HepG2 (cell line): ENCODE data around the gene GRIK3. TPM values are rescaled to one million over a fixed set of nuclear protein-coding genes. Genes with fewer than 3 reads are reported as not detected.

ENCODE experiments used
- ATAC-seq: fragments of 200-7000 bp; cut with Tn5 transposase; 3 replicates; pipeline ENCODE4 v1.9.1; 2020; ENCODE audit warnings: mild to moderate bottlenecking, moderate library complexity
- BruUV-seq: library from RNA; stranded (reverse); fragments of 400-500 nt; replicated peaks from 2 replicates; lab custom pipeline; 2021; lab: Mats Ljungman, UMichigan
- CTCF ChIA-PET: fragments of 300-600 bp; formaldehyde crosslinking; extraction: SDS; loops from one replicate; lab custom pipeline; 2021; ENCODE audit warnings: low total read pairs, inconsistent platforms, low intra/inter-chr PET ratio; lab: Yijun Ruan, JAX
- POLR2A ChIA-PET: fragments of 350-600 bp; sonication (Branson Sonifier 250); formaldehyde crosslinking; loops from one replicate; lab custom pipeline; 2020; ENCODE audit warnings: antibody characterized with exemption, inconsistent platforms; lab: Yijun Ruan, JAX
- DNase-seq: peaks from one replicate; pipeline ENCODE4 v3.0.0-alpha.2; 2015; ENCODE audit warnings: low spot score
- FAIRE-seq: peaks from 3 replicates; lab custom pipeline; 2011; peaks lifted over from hg19 to GRCh38; lab: Jason Lieb, UNC
- H2AFZ ChIP-seq: one replicate; pipeline ENCODE4 v1.6.1; 2011; ENCODE audit warnings: low read length, inconsistent platforms
- H3K27ac ChIP-seq: fragments of 300-600 bp; 3 replicates; pipeline ENCODE4 v1.8.0; 2011; ENCODE audit warnings: mixed run types, mild to moderate bottlenecking, mixed read lengths, low read length, inconsistent platforms; ENCODE audit not compliant: insufficient read depth; ENCODE audit errors: extremely low read length
- H3K27me3 ChIP-seq, 2 experiments: fragments of 200-600 bp in 1 of 2; 2 replicates in 1 of 2; 3 replicates in 1 of 2; pipeline versions ENCODE4 v1.6.0 to v1.8.0; 2011; ENCODE audit warnings: low read length in 2 of 2, mild to moderate bottlenecking in 2 of 2, moderate library complexity in 2 of 2, inconsistent platforms in 1 of 2; ENCODE audit not compliant: insufficient read depth in 2 of 2, control insufficient read depth in 1 of 2
- H3K36me3 ChIP-seq, 2 experiments: fragments of 200-600 bp in 1 of 2; replicated peaks in 1 of 2; 2 replicates in 1 of 2; 3 replicates in 1 of 2; pipeline versions ENCODE4 v1.5.1 to v1.8.0; 2011; ENCODE audit warnings: low read length in 2 of 2, inconsistent platforms in 1 of 2; ENCODE audit not compliant: insufficient read depth in 2 of 2, control insufficient read depth in 1 of 2
- H3K4me1 ChIP-seq: 2 replicates; pipeline ENCODE4 v1.5.1; 2012; ENCODE audit warnings: low read length, inconsistent platforms; ENCODE audit not compliant: insufficient read depth
- H3K4me2 ChIP-seq: 2 replicates; pipeline ENCODE4 v1.6.0; 2011; ENCODE audit warnings: low read depth, low read length, inconsistent platforms
- H3K4me3 ChIP-seq, 3 experiments: fragments of 200-600 bp in 1 of 3; sonication (generic), shearing (Covaris generic) in 1 of 3; replicated peaks in 1 of 3; 2 replicates each; pipeline ENCODE4 v1.5.1; 2011 to 2016; ENCODE audit warnings: low read length in 3 of 3, inconsistent platforms in 2 of 3, low read depth in 2 of 3, mild to moderate bottlenecking in 2 of 3, control low read depth in 1 of 3, mixed read lengths in 1 of 3; ENCODE audit not compliant: insufficient read depth in 1 of 3
- H3K79me2 ChIP-seq: one replicate; pipeline ENCODE4 v1.6.1; 2011; ENCODE audit warnings: low read length, inconsistent platforms; ENCODE audit not compliant: insufficient read depth
- H3K9ac ChIP-seq: 2 replicates; pipeline ENCODE4 v1.6.0; 2011; ENCODE audit warnings: mild to moderate bottlenecking, low read depth, low read length, inconsistent platforms; ENCODE audit not compliant: insufficient read depth
- H3K9me3 ChIP-seq: 2 replicates; pipeline ENCODE4 v1.5.1; 2012; ENCODE audit warnings: mild to moderate bottlenecking, low read length
- H4K20me1 ChIP-seq: 2 replicates; pipeline ENCODE4 v1.6.0; 2011; ENCODE audit warnings: inconsistent platforms, mild to moderate bottlenecking, low read length, moderate library complexity; ENCODE audit not compliant: insufficient read depth
- ELK4 ChIP-seq: sonication (generic); formaldehyde crosslinking; IDR thresholded peaks from 2 replicates; pipeline ENCODE4 v1.9.0; 2021; ENCODE audit warnings: missing genetic modification reagents, borderline replicate concordance
- SALL2 ChIP-seq: sonication (generic); formaldehyde crosslinking; IDR thresholded peaks from 2 replicates; pipeline ENCODE4 v1.8.1; 2023; ENCODE audit warnings: mild to moderate bottlenecking, missing genetic modification reagents, inconsistent platforms
- SMC3 ChIP-seq: IDR thresholded peaks from 2 replicates; pipeline ENCODE4 v1.6.1; 2011; ENCODE audit warnings: low read length, improper control_type of control experiment
- TBP ChIP-seq: sonication (generic); formaldehyde crosslinking; IDR thresholded peaks from 2 replicates; pipeline ENCODE4 v1.5.0; 2020; ENCODE audit warnings: missing genetic modification reagents
- ZFP90 ChIP-seq: sonication (generic); formaldehyde crosslinking; IDR thresholded peaks from 2 replicates; pipeline ENCODE4 v1.8.0; 2022; ENCODE audit warnings: missing genetic modification reagents, mild to moderate bottlenecking, inconsistent platforms, borderline replicate concordance
- ZNF20 ChIP-seq: sonication (generic); formaldehyde crosslinking; IDR thresholded peaks from 2 replicates; pipeline ENCODE4 v1.4.0; 2020; ENCODE audit warnings: mild to moderate bottlenecking, moderate library complexity, missing genetic modification reagents
- ZNF296 ChIP-seq: sonication (generic); formaldehyde crosslinking; conservative IDR thresholded peaks from 2 replicates; pipeline ENCODE4 v1.5.0; 2020; ENCODE audit warnings: mild to moderate bottlenecking, missing genetic modification reagents
- ZNF552 ChIP-seq: sonication (generic); formaldehyde crosslinking; IDR thresholded peaks from 2 replicates; pipeline ENCODE4 v1.9.0; 2022; ENCODE audit warnings: missing genetic modification reagents, mild to moderate bottlenecking, borderline replicate concordance
- WGBS: methylation state at CpG from one replicate; pipeline ENCODE4 v1.1.6; 2017; ENCODE audit warnings: low lambda C conversion rate; 5-methylcytosine and 5-hydroxymethylcytosine counted together
- in situ Hi-C: cut with HindIII; loops from 2 replicates; pipeline ENCODE4 v1.10.0; 2017; ENCODE audit warnings: low pct_unique_long_range_greater_than_20kb; ENCODE audit not compliant: extremely low pct_ligation_motif_present
- intact Hi-C: fragments of 100-400 bp; cut with micrococcal nuclease; formaldehyde crosslinking; loops from one replicate; pipeline ENCODE4 v1.10.0; 2022; ENCODE audit not compliant: unreplicated experiment
- polyA plus RNA-seq, 8 experiments: library from polyadenylated mRNA; depleted of rRNA in 3 of 8; stranded (reverse) in 7 of 8; unstranded in 1 of 8; fragments of >200 nt; fragmentation: Illumina TruSeq in 4 of 8; extraction: Trizol in 4 of 8; gene quantifications; 2 replicates each; pipeline versions ENCODE4 v1.2.1 to v1.2.3, GENCODE V29; 2011 to 2016; ENCODE audit warnings: low read depth in 4 of 8, missing spikeins in 1 of 8, mixed read lengths in 1 of 8; ENCODE audit not compliant: insufficient read depth in 1 of 8
- total RNA-seq, 5 experiments: library from RNA; depleted of rRNA; stranded (reverse); fragments of >200 nt; fragmentation: Illumina TruSeq; extraction: Trizol; gene quantifications; 2 replicates each; pipeline ENCODE4 v1.2.3, GENCODE V29; 2016; ENCODE audit warnings: low read depth in 1 of 5
- TF ChIP-seq, protein P1 (sequence below): sonication (generic); formaldehyde crosslinking; IDR thresholded peaks from 2 replicates; pipeline ENCODE4 v1.5.0; 2020; ENCODE audit warnings: mild to moderate bottlenecking, missing genetic modification reagents
- TF ChIP-seq, protein P2 (sequence below): sonication (generic); formaldehyde crosslinking; conservative IDR thresholded peaks from 2 replicates; pipeline ENCODE4 v1.5.0; 2020; ENCODE audit warnings: missing genetic modification reagents

GRIK3 gene
- total and polyA plus RNA-seq, 2 of the 13 experiments (the other 11 are each of a cell fraction or from before 2014, with no cell fraction given) = not detected

GRCh38 chr1:36900128-36900527 is 134.2 kb downstream of the GRIK3 start:
- Histone ChIP-seq H3K27me3 (no peaks in the 10 kb centered on the region), H4K20me1 (no peaks in the 10 kb centered on the region), H3K4me2 (no peak overlapping the region), H3K4me3 (no peak overlapping the region), H3K36me3 (no peaks in the 10 kb centered on the region), H3K9me3 (no peaks in the 10 kb centered on the region; the same call in 1 of the 2 replicates), H3K27ac (no peak overlapping the region), H3K4me1 (no peaks in the 10 kb centered on the region), H2AFZ (no peak overlapping the region), H3K9ac (no peak overlapping the region), H3K79me2 (no peaks in the 10 kb centered on the region)
- ATAC-seq (no peak), DNase-seq (no peak), FAIRE-seq (no peak)
- POLR2A ChIA-PET = no interaction called here
- 0% methylated on average over 1 of the region's 1 CpG for WGBS
- CTCF ChIA-PET = no interaction called here
- in situ Hi-C loops = no loop called here
- no TSS peak for BruUV-seq
- intact Hi-C loops = no loop called here
- no peak for TF ChIP-seq ZNF296
- no peak for TF ChIP-seq SALL2 (CRISPR knock-in tag)
- TF ChIP-seq ZFP90 (CRISPR knock-in tag) = no peak
- TF ChIP-seq, protein P1, sequence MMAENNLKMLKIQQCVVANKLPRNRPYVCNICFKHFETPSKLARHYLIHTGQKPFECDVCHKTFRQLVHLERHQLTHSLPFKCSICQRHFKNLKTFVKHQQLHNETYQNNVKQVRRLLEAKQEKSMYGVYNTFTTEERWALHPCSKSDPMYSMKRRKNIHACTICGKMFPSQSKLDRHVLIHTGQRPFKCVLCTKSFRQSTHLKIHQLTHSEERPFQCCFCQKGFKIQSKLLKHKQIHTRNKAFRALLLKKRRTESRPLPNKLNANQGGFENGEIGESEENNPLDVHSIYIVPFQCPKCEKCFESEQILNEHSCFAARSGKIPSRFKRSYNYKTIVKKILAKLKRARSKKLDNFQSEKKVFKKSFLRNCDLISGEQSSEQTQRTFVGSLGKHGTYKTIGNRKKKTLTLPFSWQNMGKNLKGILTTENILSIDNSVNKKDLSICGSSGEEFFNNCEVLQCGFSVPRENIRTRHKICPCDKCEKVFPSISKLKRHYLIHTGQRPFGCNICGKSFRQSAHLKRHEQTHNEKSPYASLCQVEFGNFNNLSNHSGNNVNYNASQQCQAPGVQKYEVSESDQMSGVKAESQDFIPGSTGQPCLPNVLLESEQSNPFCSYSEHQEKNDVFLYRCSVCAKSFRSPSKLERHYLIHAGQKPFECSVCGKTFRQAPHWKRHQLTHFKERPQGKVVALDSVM (CRISPR knock-in tag) = no peak
- TF ChIP-seq TBP (CRISPR knock-in tag) = no peak
- TF ChIP-seq ZNF20 (CRISPR knock-in tag) = no peak
- no peak for TF ChIP-seq ZNF552 (CRISPR knock-in tag)
- no peak for TF ChIP-seq ELK4 (CRISPR knock-in tag)
- TF ChIP-seq, protein P2, sequence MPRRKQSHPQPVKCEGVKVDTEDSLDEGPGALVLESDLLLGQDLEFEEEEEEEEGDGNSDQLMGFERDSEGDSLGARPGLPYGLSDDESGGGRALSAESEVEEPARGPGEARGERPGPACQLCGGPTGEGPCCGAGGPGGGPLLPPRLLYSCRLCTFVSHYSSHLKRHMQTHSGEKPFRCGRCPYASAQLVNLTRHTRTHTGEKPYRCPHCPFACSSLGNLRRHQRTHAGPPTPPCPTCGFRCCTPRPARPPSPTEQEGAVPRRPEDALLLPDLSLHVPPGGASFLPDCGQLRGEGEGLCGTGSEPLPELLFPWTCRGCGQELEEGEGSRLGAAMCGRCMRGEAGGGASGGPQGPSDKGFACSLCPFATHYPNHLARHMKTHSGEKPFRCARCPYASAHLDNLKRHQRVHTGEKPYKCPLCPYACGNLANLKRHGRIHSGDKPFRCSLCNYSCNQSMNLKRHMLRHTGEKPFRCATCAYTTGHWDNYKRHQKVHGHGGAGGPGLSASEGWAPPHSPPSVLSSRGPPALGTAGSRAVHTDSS = no peak
- no peak for TF ChIP-seq SMC3
